Keratinocyte (primary cell): ENCODE data around the gene PARD3B. TPM values are rescaled to one million over a fixed set of nuclear protein-coding genes. Genes with fewer than 3 reads are reported as not detected.

Source experiments
- DNase-seq: peaks from one replicate; pipeline ENCODE4 v3.0.0-alpha.2; 2011; ENCODE audit warnings: low read depth, missing footprints, low spot score
- FAIRE-seq: peaks from 2 replicates; lab custom pipeline; 2011; peaks lifted over from hg19 to GRCh38; lab: Jason Lieb, UNC
- H2AFZ ChIP-seq: 2 replicates; pipeline ENCODE4 v1.6.0; 2012; ENCODE audit warnings: low read length, control low read depth, inconsistent platforms; ENCODE audit not compliant: control insufficient read depth
- H3K27ac ChIP-seq: 2 replicates; pipeline ENCODE4 v1.5.1; 2011; ENCODE audit warnings: low read length; ENCODE audit not compliant: control insufficient read depth, insufficient read depth
- H3K27me3 ChIP-seq: 3 replicates; pipeline ENCODE4 v1.6.0; 2011; ENCODE audit warnings: low read length; ENCODE audit not compliant: control insufficient read depth, insufficient read depth; ENCODE audit errors: extremely low read depth
- H3K36me3 ChIP-seq, 2 experiments: 2 replicates in 1 of 2; 3 replicates in 1 of 2; pipeline ENCODE4 v1.5.1; 2011; ENCODE audit warnings: low read length in 2 of 2, mild to moderate bottlenecking in 1 of 2; ENCODE audit not compliant: control insufficient read depth in 2 of 2, insufficient read depth in 2 of 2; ENCODE audit errors: extremely low read depth in 1 of 2
- H3K4me1 ChIP-seq: 3 replicates; pipeline ENCODE4 v1.5.1; 2011; ENCODE audit warnings: low read length; ENCODE audit not compliant: control insufficient read depth, insufficient read depth; ENCODE audit errors: extremely low read depth
- H3K4me2 ChIP-seq: 3 replicates; pipeline ENCODE4 v1.6.0; 2011; ENCODE audit warnings: low read depth, low read length; ENCODE audit not compliant: control insufficient read depth, insufficient read depth; ENCODE audit errors: extremely low read depth
- H3K4me3 ChIP-seq, 3 experiments: fragments of 200-600 bp in 1 of 3; sonication (generic) in 1 of 3; 2 replicates in 2 of 3; 3 replicates in 1 of 3; pipeline ENCODE4 v1.5.1; 2011 to 2016; ENCODE audit warnings: low read length in 3 of 3, mild to moderate bottlenecking in 3 of 3, control low read depth in 2 of 3, inconsistent platforms in 1 of 3, low read depth in 1 of 3, mixed read lengths in 1 of 3, mixed run types in 1 of 3, moderate library complexity in 1 of 3; ENCODE audit not compliant: control insufficient read depth in 2 of 3, insufficient read depth in 2 of 3; ENCODE audit errors: extremely low read depth in 1 of 3
- H3K79me2 ChIP-seq: 2 replicates; pipeline ENCODE4 v1.6.0; 2012; ENCODE audit warnings: low read length; ENCODE audit not compliant: control insufficient read depth, insufficient read depth
- H3K9ac ChIP-seq: 3 replicates; pipeline ENCODE4 v1.6.0; 2011; ENCODE audit warnings: low read length; ENCODE audit not compliant: control insufficient read depth, insufficient read depth; ENCODE audit errors: extremely low read depth
- H3K9me1 ChIP-seq: 3 replicates; pipeline ENCODE4 v1.6.0; 2011; ENCODE audit warnings: low read length; ENCODE audit not compliant: control insufficient read depth, insufficient read depth; ENCODE audit errors: extremely low read depth
- H3K9me3 ChIP-seq: 2 replicates; pipeline ENCODE4 v1.5.1; 2012; ENCODE audit warnings: low read depth, low read length; ENCODE audit not compliant: control insufficient read depth
- H4K20me1 ChIP-seq: 3 replicates; pipeline ENCODE4 v1.6.0; 2011; ENCODE audit warnings: low read length; ENCODE audit not compliant: control insufficient read depth, insufficient read depth; ENCODE audit errors: extremely low read depth
- EZH2 ChIP-seq: IDR thresholded peaks from one replicate; pipeline ENCODE4 v1.6.1; 2012; ENCODE audit warnings: inconsistent platforms, mild to moderate bottlenecking, low read length, moderate library complexity
- dilution Hi-C: fragments of 300-500 bp; cut with MboI; formaldehyde crosslinking; loops from one replicate; pipeline ENCODE4 v1.7.0; 2020; ENCODE audit warnings: low sequenced_read_pairs; ENCODE audit not compliant: extremely low pct_ligation_motif_present
- polyA plus RNA-seq, 5 experiments: library from polyadenylated mRNA; depleted of rRNA in 3 of 5; stranded (reverse) in 3 of 5; stranded (forward) in 1 of 5; unstranded in 1 of 5; fragments of >200 nt; gene quantifications; 1 replicate in 1 of 5; 2 replicates in 3 of 5; 3 replicates in 1 of 5; pipeline versions ENCODE4 v1.2.1 to v1.2.3, GENCODE V29; 2011 to 2012; ENCODE audit warnings: missing spikeins in 2 of 5, low read depth in 1 of 5, low replicate concordance in 1 of 5
- TF ChIP-seq, protein P1 (sequence below), 3 experiments: IDR thresholded peaks in 1 of 3; conservative IDR thresholded peaks in 1 of 3; optimal IDR thresholded peaks in 1 of 3; 2 replicates in 2 of 3; 3 replicates in 1 of 3; pipeline versions ENCODE3 to v1.5.1; 2011; ENCODE audit warnings: low read length in 3 of 3, mild to moderate bottlenecking in 3 of 3, moderate library complexity in 2 of 3, control low read depth in 1 of 3, inconsistent platforms in 1 of 3; ENCODE audit not compliant: insufficient read depth in 2 of 3; ENCODE audit errors: extremely low read depth in 1 of 3

The PARD3B gene
- polyA plus RNA-seq, 1 donor (not counting 4 experiments of a cell fraction or from before 2014, with no cell fraction given) = 1.2 TPM

DNA sequence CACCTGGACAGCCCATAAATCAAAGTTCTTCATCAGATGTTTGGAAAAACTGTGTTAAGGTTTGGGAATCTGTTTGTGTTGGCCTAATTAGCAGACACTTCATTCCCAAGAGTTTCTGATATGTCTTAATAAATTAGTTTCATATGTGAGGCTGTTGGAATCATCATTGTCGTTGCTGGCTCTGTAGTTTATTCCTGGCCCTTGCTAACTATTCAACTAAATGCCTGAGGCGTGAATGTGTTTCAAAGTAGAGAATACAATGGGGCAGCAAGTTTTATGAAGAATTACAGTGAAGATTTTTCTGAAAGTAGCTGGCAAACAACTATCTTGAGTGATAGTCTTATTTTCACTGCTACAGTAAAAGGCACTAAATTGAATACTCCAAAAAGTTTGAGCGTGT, 141.1 kb downstream of the PARD3B start:
- Histone ChIP-seq H3K4me2 (no peak overlapping the region), H3K4me1 (peaks cover 2% of the 10 kb centered on the region), H3K9me3 (no peaks in the 10 kb centered on the region), H3K79me2 (no peaks in the 10 kb centered on the region), H3K4me3 (no peak overlapping the region), H3K27ac (no peak overlapping the region), H3K9ac (no peak overlapping the region), H2AFZ (no peak overlapping the region), H3K36me3 (no peaks in the 10 kb centered on the region), H3K27me3 (no peaks in the 10 kb centered on the region), H3K9me1 (no peaks in the 10 kb centered on the region), H4K20me1 (no peaks in the 10 kb centered on the region)
- no peak for FAIRE-seq
- no peak for DNase-seq
- TF ChIP-seq EZH2 = no peak
- TF ChIP-seq, protein P1, sequence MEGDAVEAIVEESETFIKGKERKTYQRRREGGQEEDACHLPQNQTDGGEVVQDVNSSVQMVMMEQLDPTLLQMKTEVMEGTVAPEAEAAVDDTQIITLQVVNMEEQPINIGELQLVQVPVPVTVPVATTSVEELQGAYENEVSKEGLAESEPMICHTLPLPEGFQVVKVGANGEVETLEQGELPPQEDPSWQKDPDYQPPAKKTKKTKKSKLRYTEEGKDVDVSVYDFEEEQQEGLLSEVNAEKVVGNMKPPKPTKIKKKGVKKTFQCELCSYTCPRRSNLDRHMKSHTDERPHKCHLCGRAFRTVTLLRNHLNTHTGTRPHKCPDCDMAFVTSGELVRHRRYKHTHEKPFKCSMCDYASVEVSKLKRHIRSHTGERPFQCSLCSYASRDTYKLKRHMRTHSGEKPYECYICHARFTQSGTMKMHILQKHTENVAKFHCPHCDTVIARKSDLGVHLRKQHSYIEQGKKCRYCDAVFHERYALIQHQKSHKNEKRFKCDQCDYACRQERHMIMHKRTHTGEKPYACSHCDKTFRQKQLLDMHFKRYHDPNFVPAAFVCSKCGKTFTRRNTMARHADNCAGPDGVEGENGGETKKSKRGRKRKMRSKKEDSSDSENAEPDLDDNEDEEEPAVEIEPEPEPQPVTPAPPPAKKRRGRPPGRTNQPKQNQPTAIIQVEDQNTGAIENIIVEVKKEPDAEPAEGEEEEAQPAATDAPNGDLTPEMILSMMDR (optimal IDR thresholded peaks at IDR 0.05 in 1 of 3, IDR thresholded peaks at IDR 0.05 in 1 of 3, conservative IDR thresholded peaks at IDR 0.05 in 1 of 3; ENCODE audit: extremely low read depth in 1 of 3, insufficient read depth in 2 of 3, low read length in 3 of 3) = no peak
- dilution Hi-C loops = no loop called here

DNA sequence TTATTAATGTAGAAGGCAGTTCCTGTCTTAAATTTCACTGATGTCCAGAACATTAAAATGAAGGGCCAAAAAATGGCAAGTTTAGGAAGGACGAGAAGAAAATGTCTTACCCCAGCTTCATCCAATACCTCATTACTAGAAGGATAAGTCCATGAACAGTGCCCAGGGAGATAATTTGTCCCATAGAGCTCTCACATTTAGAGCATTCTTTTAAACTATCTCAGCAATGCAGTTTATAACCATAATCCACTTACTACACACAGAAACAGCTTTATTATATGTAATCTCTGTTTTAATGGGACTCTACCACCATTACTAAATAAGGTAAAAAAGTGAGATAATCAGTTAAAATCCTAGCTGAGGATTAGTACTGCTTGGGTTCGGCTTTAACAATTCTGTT, 142.5 kb downstream of the PARD3B start:
- TF ChIP-seq EZH2 = no peak
- TF ChIP-seq, protein P1 (optimal IDR thresholded peaks at IDR 0.05 in 1 of 3, IDR thresholded peaks at IDR 0.05 in 1 of 3, conservative IDR thresholded peaks at IDR 0.05 in 1 of 3; ENCODE audit: extremely low read depth in 1 of 3, insufficient read depth in 2 of 3, low read length in 3 of 3) = no peak
- no peak overlapping the region for H3K4me3 ChIP-seq
- H3K9ac ChIP-seq = no peak overlapping the region
- H3K9me1 ChIP-seq = no peaks in the 10 kb centered on the region
- H3K27ac ChIP-seq = no peak overlapping the region
- H3K27me3 ChIP-seq = no peaks in the 10 kb centered on the region
- no peaks in the 10 kb centered on the region for H3K36me3 ChIP-seq
- H2AFZ ChIP-seq = no peak overlapping the region
- H4K20me1 ChIP-seq = no peaks in the 10 kb centered on the region
- H3K4me1 ChIP-seq = no peaks in the 10 kb centered on the region
- no peak overlapping the region for H3K4me2 ChIP-seq
- no peaks in the 10 kb centered on the region for H3K9me3 ChIP-seq
- H3K79me2 ChIP-seq = no peaks in the 10 kb centered on the region
- no peak for FAIRE-seq
- dilution Hi-C loops = no loop called here
- no peak for DNase-seq
